Keratinocyte (primary cell): ENCODE data around the gene ZBTB44. TPM values are rescaled to one million over a fixed set of nuclear protein-coding genes. Genes with fewer than 3 reads are reported as not detected.

Experiments
- DNase-seq: peaks from one replicate; pipeline ENCODE4 v3.0.0-alpha.2; 2011; ENCODE audit warnings: low read depth, missing footprints, low spot score
- FAIRE-seq: peaks from 2 replicates; lab custom pipeline; 2011; peaks lifted over from hg19 to GRCh38; lab: Jason Lieb, UNC
- H2AFZ ChIP-seq: 2 replicates; pipeline ENCODE4 v1.6.0; 2012; ENCODE audit warnings: low read length, control low read depth, inconsistent platforms; ENCODE audit not compliant: control insufficient read depth
- H3K27ac ChIP-seq: 2 replicates; pipeline ENCODE4 v1.5.1; 2011; ENCODE audit warnings: low read length; ENCODE audit not compliant: control insufficient read depth, insufficient read depth
- H3K27me3 ChIP-seq: 3 replicates; pipeline ENCODE4 v1.6.0; 2011; ENCODE audit warnings: low read length; ENCODE audit not compliant: control insufficient read depth, insufficient read depth; ENCODE audit errors: extremely low read depth
- H3K36me3 ChIP-seq, 2 experiments: 2 replicates in 1 of 2; 3 replicates in 1 of 2; pipeline ENCODE4 v1.5.1; 2011; ENCODE audit warnings: low read length in 2 of 2, mild to moderate bottlenecking in 1 of 2; ENCODE audit not compliant: control insufficient read depth in 2 of 2, insufficient read depth in 2 of 2; ENCODE audit errors: extremely low read depth in 1 of 2
- H3K4me1 ChIP-seq: 3 replicates; pipeline ENCODE4 v1.5.1; 2011; ENCODE audit warnings: low read length; ENCODE audit not compliant: control insufficient read depth, insufficient read depth; ENCODE audit errors: extremely low read depth
- H3K4me2 ChIP-seq: 3 replicates; pipeline ENCODE4 v1.6.0; 2011; ENCODE audit warnings: low read depth, low read length; ENCODE audit not compliant: control insufficient read depth, insufficient read depth; ENCODE audit errors: extremely low read depth
- H3K4me3 ChIP-seq, 3 experiments: fragments of 200-600 bp in 1 of 3; sonication (generic) in 1 of 3; 2 replicates in 2 of 3; 3 replicates in 1 of 3; pipeline ENCODE4 v1.5.1; 2011 to 2016; ENCODE audit warnings: low read length in 3 of 3, mild to moderate bottlenecking in 3 of 3, control low read depth in 2 of 3, inconsistent platforms in 1 of 3, low read depth in 1 of 3, mixed read lengths in 1 of 3, mixed run types in 1 of 3, moderate library complexity in 1 of 3; ENCODE audit not compliant: control insufficient read depth in 2 of 3, insufficient read depth in 2 of 3; ENCODE audit errors: extremely low read depth in 1 of 3
- H3K79me2 ChIP-seq: 2 replicates; pipeline ENCODE4 v1.6.0; 2012; ENCODE audit warnings: low read length; ENCODE audit not compliant: control insufficient read depth, insufficient read depth
- H3K9ac ChIP-seq: 3 replicates; pipeline ENCODE4 v1.6.0; 2011; ENCODE audit warnings: low read length; ENCODE audit not compliant: control insufficient read depth, insufficient read depth; ENCODE audit errors: extremely low read depth
- H3K9me1 ChIP-seq: 3 replicates; pipeline ENCODE4 v1.6.0; 2011; ENCODE audit warnings: low read length; ENCODE audit not compliant: control insufficient read depth, insufficient read depth; ENCODE audit errors: extremely low read depth
- H3K9me3 ChIP-seq: 2 replicates; pipeline ENCODE4 v1.5.1; 2012; ENCODE audit warnings: low read depth, low read length; ENCODE audit not compliant: control insufficient read depth
- H4K20me1 ChIP-seq: 3 replicates; pipeline ENCODE4 v1.6.0; 2011; ENCODE audit warnings: low read length; ENCODE audit not compliant: control insufficient read depth, insufficient read depth; ENCODE audit errors: extremely low read depth
- CTCF ChIP-seq, 3 experiments: IDR thresholded peaks in 1 of 3; conservative IDR thresholded peaks in 1 of 3; optimal IDR thresholded peaks in 1 of 3; 2 replicates in 2 of 3; 3 replicates in 1 of 3; pipeline versions ENCODE3 to v1.5.1; 2011; ENCODE audit warnings: low read length in 3 of 3, mild to moderate bottlenecking in 3 of 3, moderate library complexity in 2 of 3, control low read depth in 1 of 3, inconsistent platforms in 1 of 3; ENCODE audit not compliant: insufficient read depth in 2 of 3; ENCODE audit errors: extremely low read depth in 1 of 3
- EZH2 ChIP-seq: IDR thresholded peaks from one replicate; pipeline ENCODE4 v1.6.1; 2012; ENCODE audit warnings: inconsistent platforms, mild to moderate bottlenecking, low read length, moderate library complexity
- dilution Hi-C: fragments of 300-500 bp; cut with MboI; formaldehyde crosslinking; loops from one replicate; pipeline ENCODE4 v1.7.0; 2020; ENCODE audit warnings: low sequenced_read_pairs; ENCODE audit not compliant: extremely low pct_ligation_motif_present
- polyA plus RNA-seq, 5 experiments: library from polyadenylated mRNA; depleted of rRNA in 3 of 5; stranded (reverse) in 3 of 5; stranded (forward) in 1 of 5; unstranded in 1 of 5; fragments of >200 nt; gene quantifications; 1 replicate in 1 of 5; 2 replicates in 3 of 5; 3 replicates in 1 of 5; pipeline versions ENCODE4 v1.2.1 to v1.2.3, GENCODE V29; 2011 to 2012; ENCODE audit warnings: missing spikeins in 2 of 5, low read depth in 1 of 5, low replicate concordance in 1 of 5

Gene ZBTB44
- polyA plus RNA-seq, 1 donor (not counting 4 experiments of a cell fraction or from before 2014, with no cell fraction given), result 16.8 TPM

GRCh38 chr11:130202009-130202817 is 112.5 kb downstream of the ZBTB44 start:
- Histone ChIP-seq H3K4me3 (no peak overlapping the region), H3K9me1 (no peaks in the 10 kb centered on the region), H3K4me1 (peaks cover 2% of the 10 kb centered on the region), H3K79me2 (no peaks in the 10 kb centered on the region), H2AFZ (no peak overlapping the region), H4K20me1 (no peaks in the 10 kb centered on the region), H3K27me3 (no peaks in the 10 kb centered on the region), H3K4me2 (no peak overlapping the region), H3K9ac (no peak overlapping the region), H3K9me3 (no peaks in the 10 kb centered on the region), H3K27ac (no peak overlapping the region), H3K36me3 (peaks cover 18 to 42% of the 10 kb centered on the region in 2 experiments)
- dilution Hi-C loops, result no loop called here
- DNase-seq (no peak), FAIRE-seq (no peak)
- no peak for TF ChIP-seq CTCF (optimal IDR thresholded peaks at IDR 0.05 in 1 of 3, IDR thresholded peaks at IDR 0.05 in 1 of 3, conservative IDR thresholded peaks at IDR 0.05 in 1 of 3; ENCODE audit: extremely low read depth in 1 of 3, insufficient read depth in 2 of 3, low read length in 3 of 3)
- TF ChIP-seq EZH2, result no peak

GRCh38 chr11:130201026-130201425 is 113.7 kb downstream of the ZBTB44 start:
- Histone ChIP-seq H3K4me3 (no peak overlapping the region), H3K27me3 (no peaks in the 10 kb centered on the region), H3K9me1 (no peaks in the 10 kb centered on the region), H3K27ac (no peak overlapping the region), H3K4me1 (peaks cover 2% of the 10 kb centered on the region), H2AFZ (no peak overlapping the region), H4K20me1 (no peaks in the 10 kb centered on the region), H3K9ac (no peak overlapping the region), H3K4me2 (no peak overlapping the region), H3K9me3 (no peaks in the 10 kb centered on the region), H3K36me3 (peaks cover 26 to 46% of the 10 kb centered on the region in 2 experiments), H3K79me2 (no peaks in the 10 kb centered on the region)
- dilution Hi-C loops, result no loop called here
- no peak for DNase-seq
- FAIRE-seq, result no peak
- TF ChIP-seq EZH2 (no peak), CTCF (optimal IDR thresholded peaks at IDR 0.05 in 1 of 3, IDR thresholded peaks at IDR 0.05 in 1 of 3, conservative IDR thresholded peaks at IDR 0.05 in 1 of 3; ENCODE audit: extremely low read depth in 1 of 3, insufficient read depth in 2 of 3, low read length in 3 of 3) (no peak)
